Pancreas (tissue), 10 donors: ENCODE results near the gene VPS26A. TPM values are rescaled to one million over a fixed set of nuclear protein-coding genes. Genes with fewer than 3 reads are reported as not detected.

Source experiments
- ATAC-seq, 4 donors: fragments of 200-7000 bp; cut with Tn5 transposase; one replicate each; pipeline versions ENCODE4 v1.8.0 to v1.9.1; 2020; ENCODE audit warnings: mild to moderate bottlenecking in 4 of 4, moderate library complexity in 4 of 4
- DNase-seq, 6 donors: peaks; one replicate each; pipeline ENCODE4 v3.0.0-alpha.2; 2020
- FAIRE-seq: peaks from 2 replicates; lab custom pipeline; 2012; peaks lifted over from hg19 to GRCh38; lab: Jason Lieb, UNC
- H3K27ac ChIP-seq, 4 donors: fragments of 200-600 bp; sonication (generic); 1 replicate in 3 of 4; 2 replicates in 1 of 4; pipeline versions ENCODE4 v1.5.0 to v1.8.0; 2020
- H3K27me3 ChIP-seq, 4 donors: fragments of 200-600 bp; one replicate each; pipeline ENCODE4 v1.8.0; 2021
- H3K36me3 ChIP-seq, 3 donors: fragments of 200-600 bp; sonication (generic) in 1 of 3; one replicate each; pipeline versions ENCODE4 v1.5.0 to v1.8.0; 2020 to 2021
- H3K4me1 ChIP-seq, 3 donors: fragments of 200-600 bp; one replicate each; pipeline ENCODE4 v1.8.0; 2021
- H3K4me3 ChIP-seq, 4 donors: fragments of 200-600 bp; sonication (generic) in 2 of 4; one replicate each; pipeline versions ENCODE4 v1.5.0 to v1.8.0; 2020 to 2021
- H3K9me3 ChIP-seq, 4 donors: fragments of 200-600 bp; one replicate each; pipeline ENCODE4 v1.8.0; 2021
- WGBS, 2 donors: extraction: QIAGEN DNeasy Blood & Tissue Kit; methylation state at CpG; one replicate each; pipeline ENCODE4 v1.1.7; 2013; 5-methylcytosine and 5-hydroxymethylcytosine counted together
- intact Hi-C, 3 donors: fragments of 100-400 bp; cut with DNase I; formaldehyde crosslinking; loops; one replicate each; pipeline versions ENCODE4 v1.11.1 to v1.14.2; 2022
- polyA plus RNA-seq, 2 donors: library from polyadenylated mRNA; stranded (reverse); fragments of 200-250 nt; gene quantifications; one replicate each; pipeline ENCODE4 v1.2.3, GENCODE V29; 2013
- total RNA-seq, 6 donors: library from RNA; stranded (reverse); fragmentation: NEBNext Ultra II Directional in 4 of 6; extraction: Animal tissue kit (Norgen Biotek cat#: 25700) in 4 of 6; gene quantifications; one replicate each; pipeline versions ENCODE4 v1.2.1 to v1.2.4, GENCODE V29; 2021 to 2023
- TF ChIP-seq, protein P1 (sequence below), 4 donors: fragments of 200-600 bp; sonication (generic) in 3 of 4; IDR thresholded peaks; one replicate each; pipeline versions ENCODE4 v1.5.0 to v1.8.0; 2021; ENCODE audit warnings: antibody characterized with exemption in 4 of 4
- donor health status: healthy with polysubstance abuse.
- donor health status: DM: no; HTN: no; CAD: no; lungs with moderate emphysema.
- donor health status: DM: no; HTN: no; CAD: no.
- donor health status: control.
- donor health status: control.
- donor health status: Bipolar disorder and iron deficiency.
- donor health status: DM: yes; HTN: yes; CAD: no.
- donor health status: DM: no; HTN: no; CAD: no.
- donor health status: DM: no; HTN: no; CAD: no.
- donor health status: DM: yes; HTN: yes; CAD: no.

VPS26A gene
- total and polyA plus RNA-seq, 8 donors: 7.0 to 26.1 (median 16.4) TPM

DNA sequence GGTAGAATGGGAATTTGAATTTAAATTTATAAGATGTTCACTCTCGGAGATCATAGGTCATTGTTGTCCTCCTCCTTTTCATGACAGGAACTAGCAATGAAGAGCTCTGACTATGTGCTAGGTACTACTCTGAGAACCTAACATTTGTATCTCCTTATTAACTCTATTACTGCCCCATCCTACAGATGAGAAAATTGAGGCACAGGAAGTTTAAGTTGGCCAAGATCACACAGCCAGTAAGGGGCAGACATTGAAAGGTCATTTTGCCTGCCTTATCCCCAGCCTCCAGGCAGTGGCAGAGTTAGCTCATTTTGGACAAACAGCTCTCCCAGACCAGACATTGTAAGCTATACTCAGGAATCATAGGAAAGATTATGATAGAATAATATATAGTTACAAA, 30.0 kb upstream of the VPS26A start:
- intact Hi-C loops: no loop called here
- FAIRE-seq (no peak), DNase-seq (no peak), ATAC-seq (peak in 3 of 4 donors; percentile 21 to 40 (median 23))
- Histone ChIP-seq H3K36me3 (no peaks in the 10 kb centered on the region), H3K4me3 (no peak overlapping the region), H3K9me3 (no peaks in the 10 kb centered on the region), H3K27me3 (no peaks in the 10 kb centered on the region), H3K4me1 (no peaks in the 10 kb centered on the region), H3K27ac (no peak overlapping the region)
- 48 to 52% methylated on average over 1 of the region's 1 CpG for WGBS, 2 donors
- TF ChIP-seq, protein P1, sequence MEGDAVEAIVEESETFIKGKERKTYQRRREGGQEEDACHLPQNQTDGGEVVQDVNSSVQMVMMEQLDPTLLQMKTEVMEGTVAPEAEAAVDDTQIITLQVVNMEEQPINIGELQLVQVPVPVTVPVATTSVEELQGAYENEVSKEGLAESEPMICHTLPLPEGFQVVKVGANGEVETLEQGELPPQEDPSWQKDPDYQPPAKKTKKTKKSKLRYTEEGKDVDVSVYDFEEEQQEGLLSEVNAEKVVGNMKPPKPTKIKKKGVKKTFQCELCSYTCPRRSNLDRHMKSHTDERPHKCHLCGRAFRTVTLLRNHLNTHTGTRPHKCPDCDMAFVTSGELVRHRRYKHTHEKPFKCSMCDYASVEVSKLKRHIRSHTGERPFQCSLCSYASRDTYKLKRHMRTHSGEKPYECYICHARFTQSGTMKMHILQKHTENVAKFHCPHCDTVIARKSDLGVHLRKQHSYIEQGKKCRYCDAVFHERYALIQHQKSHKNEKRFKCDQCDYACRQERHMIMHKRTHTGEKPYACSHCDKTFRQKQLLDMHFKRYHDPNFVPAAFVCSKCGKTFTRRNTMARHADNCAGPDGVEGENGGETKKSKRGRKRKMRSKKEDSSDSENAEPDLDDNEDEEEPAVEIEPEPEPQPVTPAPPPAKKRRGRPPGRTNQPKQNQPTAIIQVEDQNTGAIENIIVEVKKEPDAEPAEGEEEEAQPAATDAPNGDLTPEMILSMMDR (IDR thresholded peaks at IDR 0.05): no peak

DNA sequence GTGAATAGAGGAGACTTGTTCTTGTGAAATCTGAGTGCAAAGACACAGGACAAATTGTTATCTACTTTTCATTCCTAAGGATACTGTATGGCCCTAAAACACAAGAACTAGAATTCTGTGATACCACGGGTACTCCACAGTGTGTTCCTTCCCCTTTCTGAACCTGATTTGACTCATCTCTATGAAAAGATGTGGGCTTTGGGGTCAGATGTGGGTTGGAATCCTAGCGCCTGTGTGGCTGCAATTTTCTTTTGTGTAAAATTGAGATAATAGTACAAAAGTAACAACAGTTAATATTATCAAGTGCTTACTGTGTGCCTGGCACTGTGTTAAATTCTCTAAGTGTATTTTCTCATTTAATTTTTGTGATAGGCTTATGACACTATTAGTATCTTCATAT, 27.9 kb upstream of the VPS26A start:
- WGBS, 2 donors: 58 to 74% methylated on average over 2 of the region's 2 CpGs
- Histone ChIP-seq H3K27ac (no peak overlapping the region), H3K4me1 (no peaks in the 10 kb centered on the region), H3K27me3 (no peaks in the 10 kb centered on the region), H3K9me3 (no peaks in the 10 kb centered on the region), H3K36me3 (no peaks in the 10 kb centered on the region), H3K4me3 (no peak overlapping the region)
- no peak for FAIRE-seq
- DNase-seq: no peak
- no peak for ATAC-seq
- TF ChIP-seq, protein P1 (IDR thresholded peaks at IDR 0.05): no peak
- intact Hi-C loops: no loop called here

DNA sequence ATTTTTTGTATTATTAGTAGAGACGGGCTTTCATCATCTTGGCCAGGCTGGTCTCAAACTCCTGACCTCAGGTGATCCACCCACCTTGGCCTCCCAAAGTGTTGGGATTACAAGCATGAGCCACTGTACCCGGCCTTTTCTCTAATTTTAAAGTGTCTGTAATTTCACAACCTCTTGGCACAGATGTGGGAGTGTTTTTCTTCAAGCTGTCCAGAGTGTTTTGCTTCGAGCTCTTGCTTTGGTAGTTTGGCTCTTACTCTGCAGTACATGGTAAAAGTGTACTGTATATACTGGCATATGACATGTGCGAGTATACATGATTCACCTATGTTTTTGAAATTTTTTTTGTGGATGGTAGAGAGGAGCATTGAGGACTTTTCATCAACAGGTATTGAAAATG, 26.2 kb upstream of the VPS26A start:
- TF ChIP-seq, protein P1 (IDR thresholded peaks at IDR 0.05): no peak
- H3K4me1 ChIP-seq: no peaks in the 10 kb centered on the region
- ATAC-seq: no peak
- no peak for FAIRE-seq
- no peak overlapping the region for H3K27ac ChIP-seq
- intact Hi-C loops: no loop called here
- no peak for DNase-seq
- H3K36me3 ChIP-seq: no peaks in the 10 kb centered on the region
- H3K4me3 ChIP-seq: no peak overlapping the region
- no peaks in the 10 kb centered on the region for H3K27me3 ChIP-seq
- no peaks in the 10 kb centered on the region for H3K9me3 ChIP-seq
- 70 to 71% methylated on average over 4 of the region's 4 CpGs for WGBS, 2 donors

DNA sequence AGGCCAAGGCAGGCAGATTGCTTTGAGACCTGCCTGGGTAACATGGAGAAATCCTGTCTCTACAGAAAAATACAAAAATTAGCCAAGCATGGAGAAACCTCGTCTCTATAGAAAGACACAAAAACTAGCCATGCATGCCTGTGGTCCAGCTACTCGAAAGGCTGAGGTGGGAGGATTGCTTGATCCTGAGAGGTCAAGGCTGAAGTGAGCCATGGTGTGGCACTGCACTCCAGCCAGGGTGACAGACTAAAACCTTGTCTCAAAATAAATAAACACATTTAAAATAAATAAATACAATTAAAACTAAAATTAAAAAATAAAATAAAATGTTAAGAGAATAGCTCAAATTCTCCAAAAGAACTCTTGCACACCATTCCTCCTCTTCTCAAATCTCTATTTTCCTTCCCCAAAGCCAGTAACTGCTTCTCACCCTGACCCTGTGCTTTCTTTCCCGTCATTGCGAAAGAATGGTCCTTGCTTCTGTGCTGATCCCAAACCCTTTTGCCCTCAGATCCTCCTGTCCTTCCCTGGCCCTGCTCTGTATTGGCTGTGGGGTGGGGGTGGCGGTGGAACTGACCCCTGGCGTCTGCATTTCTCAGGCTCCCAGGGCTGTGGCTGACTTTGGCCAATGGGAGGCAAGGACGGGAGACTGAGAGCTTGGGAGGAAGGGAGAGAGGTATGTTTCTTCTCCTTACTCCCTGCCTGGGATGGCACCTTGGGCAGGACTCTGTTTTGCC, 23.7 kb upstream of the VPS26A start:
- 40 to 50% methylated on average over 7 of the region's 7 CpGs for WGBS, 2 donors
- no peak for ATAC-seq
- DNase-seq: no peak
- no peaks in the 10 kb centered on the region for H3K4me1 ChIP-seq
- no peak overlapping the region for H3K27ac ChIP-seq
- H3K4me3 ChIP-seq: no peak overlapping the region
- TF ChIP-seq, protein P1 (IDR thresholded peaks at IDR 0.05): no peak
- no peak for FAIRE-seq
- H3K27me3 ChIP-seq: no peaks in the 10 kb centered on the region
- no peaks in the 10 kb centered on the region for H3K36me3 ChIP-seq
- intact Hi-C loops: no loop called here
- no peaks in the 10 kb centered on the region for H3K9me3 ChIP-seq

DNA sequence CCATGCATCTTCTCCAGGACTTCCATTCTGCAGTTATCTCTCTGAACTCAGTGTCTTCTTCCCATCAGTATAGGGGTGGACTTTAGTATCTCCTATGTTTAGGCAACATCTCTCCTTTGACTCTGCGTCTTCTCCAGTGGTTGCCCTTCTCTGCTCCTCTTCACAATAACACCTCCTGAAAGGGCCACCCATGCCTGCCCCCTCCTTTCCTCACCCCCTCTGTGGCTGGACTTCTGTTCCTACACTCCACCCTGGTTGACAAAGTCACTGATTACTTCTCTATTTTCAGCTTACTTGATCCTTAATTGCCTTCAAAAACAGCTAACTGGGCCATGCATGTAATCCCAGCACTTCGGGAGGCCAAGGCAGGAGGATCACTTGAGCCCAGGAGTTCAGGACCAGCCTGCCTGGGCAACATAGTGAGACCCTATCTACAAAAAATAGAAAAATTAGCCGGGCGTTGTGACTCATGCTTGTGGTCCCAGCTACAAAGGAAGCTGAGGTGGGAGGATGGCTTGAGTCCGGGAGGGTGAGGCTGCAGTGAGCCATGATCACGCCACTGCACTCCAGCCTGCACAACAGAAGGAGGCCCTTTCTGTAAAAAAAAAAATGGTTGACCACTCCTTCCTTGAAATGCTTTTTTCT, 22.4 kb upstream of the VPS26A start:
- Histone ChIP-seq H3K36me3 (no peaks in the 10 kb centered on the region), H3K27ac (no peak overlapping the region), H3K4me1 (no peaks in the 10 kb centered on the region), H3K9me3 (no peaks in the 10 kb centered on the region), H3K27me3 (no peaks in the 10 kb centered on the region), H3K4me3 (no peak overlapping the region)
- 62 to 68% methylated on average over 6 of the region's 6 CpGs for WGBS, 2 donors
- FAIRE-seq (no peak), DNase-seq (no peak), ATAC-seq (peak in 2 of 4 donors; percentile 28 to 42)
- TF ChIP-seq, protein P1 (IDR thresholded peaks at IDR 0.05): no peak
- intact Hi-C loops: no loop called here
